ENCODE data around the gene MAT2A. TPM values are rescaled to one million over a fixed set of nuclear protein-coding genes. Genes with fewer than 3 reads are reported as not detected.
"Not testable (repeated sequence)": the region's sequence is repeated elsewhere in the genome, so short reads cannot be mapped to it uniquely, and the experiment has no call there.

Gene MAT2A
- total RNA-seq, 1 donor: 161 TPM

DNA sequence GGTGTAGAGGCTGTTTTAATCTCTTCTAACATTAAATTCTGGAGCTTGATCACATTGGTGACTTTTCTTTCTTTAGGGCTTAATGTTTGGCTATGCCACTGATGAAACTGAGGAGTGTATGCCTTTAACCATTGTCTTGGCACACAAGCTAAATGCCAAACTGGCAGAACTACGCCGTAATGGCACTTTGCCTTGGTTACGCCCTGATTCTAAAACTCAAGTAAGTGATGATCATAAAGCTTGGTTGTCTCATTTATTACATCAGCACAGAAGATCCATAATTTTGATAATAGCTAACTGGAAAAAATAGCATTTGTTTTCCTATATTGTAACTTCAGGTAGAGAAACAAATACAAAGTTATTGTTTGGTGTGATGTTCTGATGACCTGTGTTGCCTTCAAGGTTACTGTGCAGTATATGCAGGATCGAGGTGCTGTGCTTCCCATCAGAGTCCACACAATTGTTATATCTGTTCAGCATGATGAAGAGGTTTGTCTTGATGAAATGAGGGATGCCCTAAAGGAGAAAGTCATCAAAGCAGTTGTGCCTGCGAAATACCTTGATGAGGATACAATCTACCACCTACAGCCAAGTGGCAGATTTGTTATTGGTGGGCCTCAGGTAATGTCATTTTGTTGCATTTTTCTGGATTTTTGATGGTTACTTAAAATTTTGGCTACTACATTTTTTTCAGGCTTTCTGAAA, 2.9 kb downstream of the MAT2A start:
- TF ChIP-seq CTCF (IDR thresholded peaks at IDR 0.05; ENCODE audit: insufficient read depth, low read length): no peak
- DNase-seq (ENCODE audit: low read depth): peak; percentile 72

DNA sequence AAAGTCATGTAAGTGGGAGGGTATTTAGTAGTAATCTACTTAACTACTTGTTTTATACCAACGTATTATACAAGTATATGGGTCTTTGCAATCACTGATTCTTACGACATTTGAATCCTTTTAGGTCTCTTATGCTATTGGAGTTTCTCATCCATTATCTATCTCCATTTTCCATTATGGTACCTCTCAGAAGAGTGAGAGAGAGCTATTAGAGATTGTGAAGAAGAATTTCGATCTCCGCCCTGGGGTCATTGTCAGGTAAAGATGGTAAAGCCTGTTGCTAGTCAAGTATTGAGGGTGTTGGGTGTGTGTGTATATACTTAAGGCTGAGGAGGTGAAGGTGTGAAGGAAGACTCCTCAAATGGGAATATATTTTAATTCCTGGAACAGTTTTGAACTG, 3.8 kb downstream of the MAT2A start:
- no peak for DNase-seq (ENCODE audit: low read depth)
- H3K4me3 ChIP-seq (ENCODE audit: low read depth, low read length): no peak overlapping the region
- no peak for TF ChIP-seq CTCF (IDR thresholded peaks at IDR 0.05; ENCODE audit: insufficient read depth, low read length)

More for the DNA sequence above, 2.9 kb downstream of the MAT2A start:
- peak overlapping the region; percentile 97 for H3K4me3 ChIP-seq (ENCODE audit: low read depth, low read length)

GRCh38 chr2:85544254-85544691, 5.3 kb downstream of the MAT2A start:
- not testable (repeated sequence) for H3K4me3 ChIP-seq (ENCODE audit: low read depth, low read length); DNase-seq (ENCODE audit: low read depth)

DNA sequence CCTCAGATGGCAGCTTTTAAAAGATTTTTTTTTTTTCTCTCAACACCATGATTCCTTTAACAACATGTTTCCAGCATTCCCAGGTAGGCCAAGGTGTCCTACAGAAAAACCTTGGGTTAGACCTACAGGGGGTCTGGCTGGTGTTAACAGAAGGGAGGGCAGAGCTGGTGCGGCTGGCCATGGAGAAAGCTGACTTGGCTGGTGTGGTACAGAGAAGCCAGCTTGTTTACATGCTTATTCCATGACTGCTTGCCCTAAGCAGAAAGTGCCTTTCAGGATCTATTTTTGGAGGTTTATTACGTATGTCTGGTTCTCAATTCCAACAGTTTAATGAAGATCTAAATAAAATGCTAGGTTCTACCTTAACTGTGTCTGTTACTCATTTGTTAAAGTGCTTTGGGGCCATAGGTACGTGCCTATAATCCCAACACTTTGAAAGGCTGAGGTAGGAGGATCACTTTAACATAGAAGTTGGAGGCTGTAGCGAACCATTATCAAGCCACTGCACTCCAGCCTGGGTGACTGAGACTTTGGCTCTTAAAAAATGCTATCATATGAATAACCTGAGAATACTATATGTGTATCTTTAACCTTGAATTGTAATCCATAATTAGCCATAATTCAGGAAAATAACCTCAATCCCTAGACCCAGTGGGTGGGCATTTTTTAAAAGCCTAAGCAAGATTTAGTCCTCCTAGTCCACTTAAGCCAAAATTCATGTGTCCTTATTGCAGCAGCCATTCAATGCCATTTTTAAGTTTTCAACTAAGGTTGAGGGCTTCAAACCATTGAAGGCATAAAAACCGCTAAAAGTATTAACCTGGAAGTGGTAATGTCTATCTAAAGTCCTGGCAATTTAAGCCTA, 6.2 kb downstream of the MAT2A start:
- H3K4me3 ChIP-seq (ENCODE audit: low read depth, low read length); DNase-seq (ENCODE audit: low read depth): not testable (repeated sequence)

- no peak for TF ChIP-seq CTCF (IDR thresholded peaks at IDR 0.05; ENCODE audit: insufficient read depth, low read length)
- H3K4me3 ChIP-seq (ENCODE audit: low read depth, low read length): no peak overlapping the region
- no peak for DNase-seq (ENCODE audit: low read depth)
Observed at GRCh38 chr2:85545780-85546240, 6.8 kb downstream of the MAT2A start.

DNA sequence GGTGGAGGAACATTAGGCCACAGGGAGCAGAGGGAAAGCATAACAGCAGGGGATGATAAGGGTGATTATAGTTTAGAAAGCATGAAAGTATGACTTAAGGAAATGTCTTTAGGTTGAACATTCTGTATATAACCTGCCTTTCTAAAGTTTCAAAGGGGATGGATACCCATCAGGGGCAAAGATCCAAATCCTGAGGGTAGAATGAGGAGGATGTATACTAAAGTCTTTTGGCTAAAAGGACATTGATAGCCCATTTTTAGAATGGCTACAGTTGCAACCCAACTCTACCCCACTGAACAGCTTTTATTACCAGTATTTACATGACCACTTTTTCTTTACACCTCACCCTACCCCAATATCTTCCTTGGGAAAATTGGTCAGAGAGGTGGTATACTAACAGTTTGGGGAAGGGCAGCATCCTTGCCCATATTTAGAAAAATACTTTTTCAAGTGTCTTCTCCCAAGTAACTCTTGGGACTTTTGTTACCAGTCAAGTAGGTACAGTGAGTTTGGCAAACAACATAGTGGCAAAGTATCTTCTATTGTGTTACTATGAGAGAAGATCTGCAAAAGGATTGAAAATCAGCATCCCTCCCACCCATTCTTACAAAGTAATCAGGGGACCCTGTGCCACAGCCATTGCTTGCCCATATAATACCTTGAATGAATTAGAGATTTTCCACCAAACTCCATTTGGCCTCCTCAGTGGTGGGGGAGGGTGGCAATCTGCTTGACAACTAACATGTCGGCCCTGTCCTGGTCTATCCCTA, 8.3 kb downstream of the MAT2A start:
- no peak for DNase-seq (ENCODE audit: low read depth)
- no peak for TF ChIP-seq CTCF (IDR thresholded peaks at IDR 0.05; ENCODE audit: insufficient read depth, low read length)
- H3K4me3 ChIP-seq (ENCODE audit: low read depth, low read length): no peak overlapping the region

- DNase-seq (ENCODE audit: low read depth): no peak
- TF ChIP-seq CTCF (IDR thresholded peaks at IDR 0.05; ENCODE audit: insufficient read depth, low read length): no peak
- H3K4me3 ChIP-seq (ENCODE audit: low read depth, low read length): no peak overlapping the region
Observed at GRCh38 chr2:85547859-85548607, 9.1 kb downstream of the MAT2A start.
